Breast epithelium (tissue), 4 donors: ENCODE results near the gene SFXN2. TPM values are rescaled to one million over a fixed set of nuclear protein-coding genes. Genes with fewer than 3 reads are reported as not detected.
A peak's percentile ranks its signal among the peaks of the same experiment; 100 is the strongest.

Experiments
- DNase-seq, 2 donors: peaks; one replicate each; pipeline ENCODE4 v3.0.0-alpha.2; 2019; ENCODE audit warnings: low spot score in 2 of 2
- H3K27ac ChIP-seq, 2 donors: fragments of 200-600 bp; sonication (generic) in 1 of 2; one replicate each; pipeline ENCODE4 v1.5.1; 2016 to 2019; ENCODE audit warnings: mild to moderate bottlenecking in 1 of 2
- H3K27me3 ChIP-seq, 2 donors: fragments of 200-600 bp; sonication (generic) in 1 of 2; one replicate each; pipeline versions ENCODE4 v1.5.1 to v1.6.0; 2017 to 2019; ENCODE audit warnings: control low read depth in 1 of 2, mild to moderate bottlenecking in 1 of 2
- H3K36me3 ChIP-seq: fragments of 200-600 bp; one replicate; pipeline ENCODE4 v1.5.1; 2019
- H3K4me1 ChIP-seq, 2 donors: fragments of 200-600 bp; sonication (generic); one replicate each; pipeline ENCODE4 v1.5.1; 2016 to 2019; ENCODE audit warnings: control low read depth in 1 of 2
- H3K4me3 ChIP-seq, 3 donors: fragments of 200-600 bp; sonication (generic); 1 replicate in 2 of 3; 2 replicates in 1 of 3; pipeline ENCODE4 v1.5.1; 2016 to 2019; ENCODE audit warnings: mild to moderate bottlenecking in 3 of 3, moderate library complexity in 2 of 3
- H3K9me3 ChIP-seq, 2 donors: fragments of 200-600 bp; sonication (generic) in 1 of 2; one replicate each; pipeline ENCODE4 v1.5.1; 2016 to 2019; ENCODE audit warnings: control low read depth in 1 of 2
- CTCF ChIP-seq, 3 donors: fragments of 450-650 bp; IDR thresholded peaks; one replicate each; pipeline ENCODE4 v1.5.1; 2016 to 2017; ENCODE audit warnings: antibody characterized with exemption in 3 of 3, mild to moderate bottlenecking in 3 of 3, moderate library complexity in 3 of 3
- POLR2A ChIP-seq: fragments of 450-650 bp; IDR thresholded peaks from one replicate; pipeline ENCODE4 v1.6.1; 2016; ENCODE audit warnings: antibody characterized with exemption, mild to moderate bottlenecking, moderate library complexity
- POLR2AphosphoS5 ChIP-seq, 3 donors: sonication (generic); formaldehyde crosslinking; IDR thresholded peaks; one replicate each; pipeline ENCODE4 v1.6.1; 2017; ENCODE audit warnings: antibody characterized with exemption in 3 of 3
- intact Hi-C: fragments of 100-400 bp; cut with DNase I; formaldehyde crosslinking; loops from one replicate; pipeline ENCODE4 v1.15.1; 2023; ENCODE audit warnings: low total_unique reads
- total RNA-seq, 3 donors: library from RNA; depleted of rRNA; stranded (reverse); fragments of >200 nt; gene quantifications; one replicate each; pipeline ENCODE4 v1.1.0, GENCODE V29; 2016

SFXN2 gene
- total RNA-seq, 3 donors from 2014 or later: 3.8 to 10.4 (median 4.9) TPM

DNA sequence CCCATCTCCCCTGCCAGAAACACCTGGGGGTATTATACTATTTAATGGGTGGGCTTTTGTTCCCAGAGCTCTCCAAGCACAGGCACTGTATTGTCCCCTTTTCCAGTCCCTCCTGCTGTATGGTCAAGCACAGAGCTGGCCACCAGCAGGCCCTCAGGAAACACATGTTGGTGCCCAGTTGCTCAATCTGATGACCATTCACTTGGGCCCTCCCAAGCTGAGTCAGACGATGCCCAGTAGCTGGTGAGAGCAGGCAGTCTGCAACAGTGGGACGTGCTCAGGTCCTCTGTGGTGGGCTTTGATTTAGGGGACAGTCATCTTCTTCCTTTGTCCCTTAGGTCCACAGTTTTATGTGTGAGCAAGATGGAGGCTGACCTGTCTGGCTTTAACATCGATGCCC lies 11.8 kb downstream of the SFXN2 start:
- H3K9me3 ChIP-seq: no peaks in the 10 kb centered on the region
- intact Hi-C loops: loop anchor here (10.0 kb wide), 1 partner anchor 179 kb away; no protein-coding TSS in a partner anchor
- no peak for TF ChIP-seq POLR2A
- TF ChIP-seq CTCF (IDR thresholded peaks at IDR 0.05): no peak
- TF ChIP-seq POLR2AphosphoS5 (IDR thresholded peaks at IDR 0.05): no peak

GRCh38 chr10:102727037-102727818 lies 12.8 kb downstream of the SFXN2 start:
- TF ChIP-seq CTCF (IDR thresholded peaks at IDR 0.05) (no peak), POLR2AphosphoS5 (IDR thresholded peaks at IDR 0.05) (no peak), POLR2A (no peak)
- Histone ChIP-seq H3K4me3 (no peak overlapping the region), H3K27me3 (no peaks in the 10 kb centered on the region), H3K27ac (no peak overlapping the region), H3K36me3 (no peaks in the 10 kb centered on the region), H3K9me3 (no peaks in the 10 kb centered on the region), H3K4me1 (no peaks in the 10 kb centered on the region)
- no peak for DNase-seq
- intact Hi-C loops: loop anchor here (10.0 kb wide), 1 partner anchor 178 kb away; no protein-coding TSS in a partner anchor

More for the DNA sequence above, 11.8 kb downstream of the SFXN2 start:
- Histone ChIP-seq H3K36me3 (no peaks in the 10 kb centered on the region), H3K4me1 (no peaks in the 10 kb centered on the region), H3K27me3 (no peaks in the 10 kb centered on the region), H3K4me3 (no peak overlapping the region), H3K27ac (no peak overlapping the region)
- DNase-seq: no peak

GRCh38 chr10:102729029-102730026 lies 14.9 kb downstream of the SFXN2 start:
- Histone ChIP-seq H3K4me1 (no peaks in the 10 kb centered on the region), H3K27ac (no peak overlapping the region), H3K9me3 (no peaks in the 10 kb centered on the region), H3K27me3 (no peaks in the 10 kb centered on the region), H3K36me3 (no peaks in the 10 kb centered on the region), H3K4me3 (no peak overlapping the region)
- DNase-seq: peak; percentile 64 to 84
- TF ChIP-seq CTCF (IDR thresholded peaks at IDR 0.05) (peak; percentile 70 to 91 (median 88)), POLR2AphosphoS5 (IDR thresholded peaks at IDR 0.05) (peak in 1 of 3 donors; percentile 51), POLR2A (no peak)
- intact Hi-C loops: loop anchor here (10.0 kb wide), 1 partner anchor 175 kb away; no protein-coding TSS in a partner anchor

GRCh38 chr10:102731222-102731800 lies 16.9 kb downstream of the SFXN2 start:
- no peaks in the 10 kb centered on the region for H3K9me3 ChIP-seq
- H3K36me3 ChIP-seq: no peaks in the 10 kb centered on the region
- DNase-seq: no peak
- H3K27ac ChIP-seq: no peak overlapping the region
- H3K4me1 ChIP-seq: no peaks in the 10 kb centered on the region
- TF ChIP-seq POLR2AphosphoS5 (IDR thresholded peaks at IDR 0.05): no peak
- TF ChIP-seq POLR2A: no peak
- TF ChIP-seq CTCF (IDR thresholded peaks at IDR 0.05): no peak
- no peak overlapping the region for H3K4me3 ChIP-seq
- intact Hi-C loops: no loop called here
- H3K27me3 ChIP-seq: no peaks in the 10 kb centered on the region
